RWPE2 (cell line): ENCODE measurements around the gene MYO18B.

Experiments
- ATAC-seq: fragments of 200-7000 bp; cut with Tn5 transposase; 3 replicates; pipeline ENCODE4 v1.9.1; 2021; ENCODE audit warnings: low read depth
- DNase-seq: peaks from one replicate; pipeline ENCODE4 v3.0.0-alpha.2; 2020; ENCODE audit warnings: low spot score
- H3K27ac ChIP-seq: fragments of 450-650 bp; 2 replicates; pipeline ENCODE4 v1.5.1; 2017; ENCODE audit warnings: mild to moderate bottlenecking; ENCODE audit not compliant: poor library complexity, severe bottlenecking
- H3K27me3 ChIP-seq: fragments of 250-450 bp; sonication (Bioruptor Pico); 2 replicates; pipeline ENCODE4 v1.5.1; 2021; ENCODE audit warnings: mild to moderate bottlenecking, moderate library complexity; ENCODE audit not compliant: insufficient read depth, poor library complexity, severe bottlenecking
- H3K36me3 ChIP-seq: fragments of 250-450 bp; sonication (Bioruptor Pico); 2 replicates; pipeline ENCODE4 v1.5.1; 2020; ENCODE audit warnings: low read depth, mild to moderate bottlenecking, moderate library complexity
- H3K4me1 ChIP-seq: fragments of 250-450 bp; sonication (Bioruptor Pico); 2 replicates; pipeline ENCODE4 v1.5.1; 2021; ENCODE audit warnings: mild to moderate bottlenecking, moderate library complexity; ENCODE audit not compliant: insufficient read depth, poor library complexity, severe bottlenecking
- H3K4me3 ChIP-seq: fragments of 250-450 bp; sonication (Bioruptor Pico); 2 replicates; pipeline ENCODE4 v1.5.1; 2021; ENCODE audit warnings: mild to moderate bottlenecking, moderate library complexity; ENCODE audit not compliant: severe bottlenecking
- H3K9me3 ChIP-seq: fragments of 250-450 bp; sonication (Bioruptor Pico); 2 replicates; pipeline ENCODE4 v1.5.1; 2021; ENCODE audit warnings: mild to moderate bottlenecking, moderate library complexity; ENCODE audit not compliant: severe bottlenecking
- CTCF ChIP-seq: fragments of 450-650 bp; IDR thresholded peaks from one replicate; pipeline ENCODE4 v1.5.1; 2017; ENCODE audit warnings: mild to moderate bottlenecking, moderate library complexity; ENCODE audit not compliant: poor library complexity, severe bottlenecking

Gene MYO18B

GRCh38 chr22:25942115-25942855 is 200.3 kb downstream of the MYO18B start:
- no peaks in the 10 kb centered on the region for H3K4me1 ChIP-seq
- H3K36me3 ChIP-seq, result no peaks in the 10 kb centered on the region
- DNase-seq (no peak), ATAC-seq (no peak)
- no peak overlapping the region for H3K27ac ChIP-seq
- no peaks in the 10 kb centered on the region for H3K9me3 ChIP-seq
- no peak for TF ChIP-seq CTCF
- H3K27me3 ChIP-seq, result no peaks in the 10 kb centered on the region
- H3K4me3 ChIP-seq, result no peak overlapping the region

- Histone ChIP-seq H3K27ac (no peak overlapping the region), H3K4me3 (no peak overlapping the region), H3K4me1 (no peaks in the 10 kb centered on the region), H3K9me3 (no peaks in the 10 kb centered on the region), H3K27me3 (no peaks in the 10 kb centered on the region), H3K36me3 (no peaks in the 10 kb centered on the region)
- DNase-seq (no peak), ATAC-seq (no peak)
- TF ChIP-seq CTCF, result no peak
Observed at GRCh38 chr22:25942856-25943411, 200.9 kb downstream of the MYO18B start.

GRCh38 chr22:25950111-25950510 is 208.1 kb downstream of the MYO18B start:
- ATAC-seq (no peak), DNase-seq (no peak)
- Histone ChIP-seq H3K4me1 (no peaks in the 10 kb centered on the region), H3K27me3 (no peaks in the 10 kb centered on the region), H3K9me3 (no peaks in the 10 kb centered on the region), H3K4me3 (no peak overlapping the region), H3K36me3 (no peaks in the 10 kb centered on the region), H3K27ac (no peak overlapping the region)
- no peak for TF ChIP-seq CTCF

GRCh38 chr22:25953276-25953675 is 211.3 kb downstream of the MYO18B start:
- Histone ChIP-seq H3K27ac (no peak overlapping the region), H3K27me3 (no peaks in the 10 kb centered on the region), H3K9me3 (no peaks in the 10 kb centered on the region), H3K4me3 (no peak overlapping the region), H3K36me3 (no peaks in the 10 kb centered on the region), H3K4me1 (no peaks in the 10 kb centered on the region)
- TF ChIP-seq CTCF, result no peak
- ATAC-seq (no peak), DNase-seq (no peak)

- H3K27ac ChIP-seq, result no peak overlapping the region
- ATAC-seq (no peak), DNase-seq (no peak)
- no peaks in the 10 kb centered on the region for H3K27me3 ChIP-seq
- no peak overlapping the region for H3K4me3 ChIP-seq
- no peaks in the 10 kb centered on the region for H3K36me3 ChIP-seq
- H3K4me1 ChIP-seq, result no peaks in the 10 kb centered on the region
- no peak for TF ChIP-seq CTCF
- H3K9me3 ChIP-seq, result no peaks in the 10 kb centered on the region
Observed at GRCh38 chr22:25953919-25954318, 211.9 kb downstream of the MYO18B start.
